ENCODE results near the gene TRAF2.

GRCh38 chr9:136943291-136944211 lies 57.2 kb downstream of the TRAF2 start:
- TF ChIP-seq, protein P1, sequence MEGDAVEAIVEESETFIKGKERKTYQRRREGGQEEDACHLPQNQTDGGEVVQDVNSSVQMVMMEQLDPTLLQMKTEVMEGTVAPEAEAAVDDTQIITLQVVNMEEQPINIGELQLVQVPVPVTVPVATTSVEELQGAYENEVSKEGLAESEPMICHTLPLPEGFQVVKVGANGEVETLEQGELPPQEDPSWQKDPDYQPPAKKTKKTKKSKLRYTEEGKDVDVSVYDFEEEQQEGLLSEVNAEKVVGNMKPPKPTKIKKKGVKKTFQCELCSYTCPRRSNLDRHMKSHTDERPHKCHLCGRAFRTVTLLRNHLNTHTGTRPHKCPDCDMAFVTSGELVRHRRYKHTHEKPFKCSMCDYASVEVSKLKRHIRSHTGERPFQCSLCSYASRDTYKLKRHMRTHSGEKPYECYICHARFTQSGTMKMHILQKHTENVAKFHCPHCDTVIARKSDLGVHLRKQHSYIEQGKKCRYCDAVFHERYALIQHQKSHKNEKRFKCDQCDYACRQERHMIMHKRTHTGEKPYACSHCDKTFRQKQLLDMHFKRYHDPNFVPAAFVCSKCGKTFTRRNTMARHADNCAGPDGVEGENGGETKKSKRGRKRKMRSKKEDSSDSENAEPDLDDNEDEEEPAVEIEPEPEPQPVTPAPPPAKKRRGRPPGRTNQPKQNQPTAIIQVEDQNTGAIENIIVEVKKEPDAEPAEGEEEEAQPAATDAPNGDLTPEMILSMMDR (conservative IDR thresholded peaks at IDR 0.05; ENCODE audit: low read depth, low read length) = no peak
- no peak for TF ChIP-seq BHLHE40 (IDR thresholded peaks at IDR 0.05; ENCODE audit: low read depth, low read length)
- no peak for TF ChIP-seq MAFK (IDR thresholded peaks at IDR 0.05; ENCODE audit: low read depth, low read length)
- TF ChIP-seq POLR2A (IDR thresholded peaks at IDR 0.05; ENCODE audit: low read depth, low read length) = no peak
- no peak for TF ChIP-seq MAZ (IDR thresholded peaks at IDR 0.05; ENCODE audit: borderline replicate concordance, low read depth, low read length)
- TF ChIP-seq MXI1 (IDR thresholded peaks at IDR 0.05; ENCODE audit: borderline replicate concordance, low read depth, low read length) = no peak
- TF ChIP-seq CEBPB (IDR thresholded peaks at IDR 0.05; ENCODE audit: low read depth, low read length) = no peak
- TF ChIP-seq, protein P2, sequence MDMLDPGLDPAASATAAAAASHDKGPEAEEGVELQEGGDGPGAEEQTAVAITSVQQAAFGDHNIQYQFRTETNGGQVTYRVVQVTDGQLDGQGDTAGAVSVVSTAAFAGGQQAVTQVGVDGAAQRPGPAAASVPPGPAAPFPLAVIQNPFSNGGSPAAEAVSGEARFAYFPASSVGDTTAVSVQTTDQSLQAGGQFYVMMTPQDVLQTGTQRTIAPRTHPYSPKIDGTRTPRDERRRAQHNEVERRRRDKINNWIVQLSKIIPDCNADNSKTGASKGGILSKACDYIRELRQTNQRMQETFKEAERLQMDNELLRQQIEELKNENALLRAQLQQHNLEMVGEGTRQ (IDR thresholded peaks at IDR 0.05; ENCODE audit: low read depth, low read length) = no peak
- no peak for TF ChIP-seq FOS (IDR thresholded peaks at IDR 0.05; ENCODE audit: low read depth, low read length)
- no peak for TF ChIP-seq RAD21 (IDR thresholded peaks at IDR 0.05; ENCODE audit: low read length)
